Measurements from ENCODE around the gene SURF1. TPM values are rescaled to one million over a fixed set of nuclear protein-coding genes. Genes with fewer than 3 reads are reported as not detected.

SURF1 gene
- total RNA-seq, 1 experiment from 2014 or later: 71.7 TPM

GRCh38 chr9:133344979-133345378 lies 11.3 kb downstream of the SURF1 start:
- Histone ChIP-seq H3K9ac (ENCODE audit: low read length) (no peak overlapping the region), H3K36me3 (ENCODE audit: control insufficient read depth in 1 of 2, insufficient read depth in 2 of 2, low read length in 2 of 2) (peaks cover 39 to 58% of the 10 kb centered on the region in 2 experiments), H2AFZ (ENCODE audit: low read depth, low read length, poor library complexity, severe bottlenecking) (no peak overlapping the region)

More at GRCh38 chr9:133344979-133345378, 11.3 kb downstream of the SURF1 start:
- no peak overlapping the region for H3K4me2 ChIP-seq (ENCODE audit: low read length)
- ChIA-PET CTCF (no interaction called here), POLR2A (no interaction called here), RAD21 (ENCODE audit: low non-redundant PET in 1 of 2, low total read pairs in 2 of 2, uncharacterized antibody in 2 of 2, unreplicated experiment in 2 of 2) (no interaction called here)
- no TSS peak for BruUV-seq (replicated peaks)
- no peaks in the 10 kb centered on the region for H4K20me1 ChIP-seq (ENCODE audit: insufficient read depth)
- H3K4me3 ChIP-seq (replicated peaks in 1 of 2; ENCODE audit: low read depth in 1 of 2, low read length in 2 of 2): no peak overlapping the region
- H3K79me2 ChIP-seq (ENCODE audit: insufficient read depth, low read length): peaks cover 46% of the 10 kb centered on the region
- H3K27ac ChIP-seq (ENCODE audit: low read depth, low read length): no peak overlapping the region
- no peaks in the 10 kb centered on the region for H3K9me3 ChIP-seq (ENCODE audit: control insufficient read depth in 1 of 2, insufficient read depth in 1 of 2, low read depth in 1 of 2, low read length in 2 of 2)
- no peaks in the 10 kb centered on the region for H3K9me2 ChIP-seq (ENCODE audit: insufficient read depth)
- TF ChIP-seq TCF7L2 (IDR thresholded peaks at IDR 0.05; ENCODE audit: borderline replicate concordance, extremely low read depth, insufficient read depth, insufficient read length): no peak
- TF ChIP-seq, protein P1, sequence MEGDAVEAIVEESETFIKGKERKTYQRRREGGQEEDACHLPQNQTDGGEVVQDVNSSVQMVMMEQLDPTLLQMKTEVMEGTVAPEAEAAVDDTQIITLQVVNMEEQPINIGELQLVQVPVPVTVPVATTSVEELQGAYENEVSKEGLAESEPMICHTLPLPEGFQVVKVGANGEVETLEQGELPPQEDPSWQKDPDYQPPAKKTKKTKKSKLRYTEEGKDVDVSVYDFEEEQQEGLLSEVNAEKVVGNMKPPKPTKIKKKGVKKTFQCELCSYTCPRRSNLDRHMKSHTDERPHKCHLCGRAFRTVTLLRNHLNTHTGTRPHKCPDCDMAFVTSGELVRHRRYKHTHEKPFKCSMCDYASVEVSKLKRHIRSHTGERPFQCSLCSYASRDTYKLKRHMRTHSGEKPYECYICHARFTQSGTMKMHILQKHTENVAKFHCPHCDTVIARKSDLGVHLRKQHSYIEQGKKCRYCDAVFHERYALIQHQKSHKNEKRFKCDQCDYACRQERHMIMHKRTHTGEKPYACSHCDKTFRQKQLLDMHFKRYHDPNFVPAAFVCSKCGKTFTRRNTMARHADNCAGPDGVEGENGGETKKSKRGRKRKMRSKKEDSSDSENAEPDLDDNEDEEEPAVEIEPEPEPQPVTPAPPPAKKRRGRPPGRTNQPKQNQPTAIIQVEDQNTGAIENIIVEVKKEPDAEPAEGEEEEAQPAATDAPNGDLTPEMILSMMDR (IDR thresholded peaks at IDR 0.05 in 2 of 3, conservative IDR thresholded peaks at IDR 0.05 in 1 of 3; ENCODE audit: borderline replicate concordance in 1 of 3, insufficient read depth in 1 of 3, low read depth in 2 of 3, low read length in 2 of 3): no peak
- TF ChIP-seq ATF3 (IDR thresholded peaks at IDR 0.05): no peak
- no peak for TF ChIP-seq ZFX (IDR thresholded peaks at IDR 0.05)
- TF ChIP-seq EZH2phosphoT487 (IDR thresholded peaks at IDR 0.05; ENCODE audit: borderline replicate concordance): no peak
- TF ChIP-seq POLR2A (IDR thresholded peaks at IDR 0.05; ENCODE audit: borderline replicate concordance, extremely low read depth, insufficient read depth, insufficient read length): no peak
- no peak for TF ChIP-seq EZH2 (IDR thresholded peaks at IDR 0.05)
- TF ChIP-seq POLR2AphosphoS5 (IDR thresholded peaks at IDR 0.05; ENCODE audit: low read depth, low read length): no peak
- TF ChIP-seq ZNF274 (IDR thresholded peaks at IDR 0.05; ENCODE audit: low read depth, low read length): no peak
- TF ChIP-seq SIN3A (IDR thresholded peaks at IDR 0.05; ENCODE audit: low read depth): no peak
- no peak for TF ChIP-seq YY1 (IDR thresholded peaks at IDR 0.05; ENCODE audit: extremely low read depth, insufficient replicate concordance, low read depth, low read length)
- TF ChIP-seq EGR1 (IDR thresholded peaks at IDR 0.05; ENCODE audit: low read depth): no peak
- no peaks in the 10 kb centered on the region for H3K27me3 ChIP-seq (ENCODE audit: insufficient read depth, low read length)
- no peak for DNase-seq (ENCODE audit: low read depth, low spot score)
- ATAC-seq: no peak
- H3K4me1 ChIP-seq (ENCODE audit: control insufficient read depth in 1 of 2, insufficient read depth in 2 of 2, low read length in 2 of 2): peaks cover 12 to 20% of the 10 kb centered on the region in 2 experiments; a peak in 3 of 4 replicates
- intact Hi-C loops (cut with micrococcal nuclease): no loop called here

Data from HCT116 (cell line).